H9 (cell line): ENCODE measurements around the gene MED1. TPM values are rescaled to one million over a fixed set of nuclear protein-coding genes. Genes with fewer than 3 reads are reported as not detected.

Experiments used
- DNase-seq: peaks from one replicate; pipeline ENCODE4 v3.0.0-alpha.2; 2017
- H2AFZ ChIP-seq: one replicate; pipeline ENCODE4 v1.6.1; 2013; ENCODE audit warnings: mild to moderate bottlenecking, low read length, control low read depth, moderate library complexity
- H2AK5ac ChIP-seq: 2 replicates; pipeline ENCODE4 v1.6.1; 2013; ENCODE audit warnings: low read length, control low read depth, mixed read lengths; ENCODE audit not compliant: insufficient read length
- H2BK120ac ChIP-seq: one replicate; pipeline ENCODE4 v1.6.1; 2013; ENCODE audit warnings: low read depth, mild to moderate bottlenecking, low read length, control low read depth, inconsistent platforms; ENCODE audit not compliant: poor library complexity, severe bottlenecking
- H2BK12ac ChIP-seq: 2 replicates; pipeline ENCODE4 v1.6.1; 2013; ENCODE audit warnings: low read length, control low read depth, mixed read lengths, low read depth; ENCODE audit not compliant: insufficient read length
- H2BK15ac ChIP-seq: 2 replicates; pipeline ENCODE4 v1.6.1; 2013; ENCODE audit warnings: low read depth, low read length, control low read depth
- H2BK20ac ChIP-seq: one replicate; pipeline ENCODE4 v1.6.1; 2013; ENCODE audit warnings: low read depth, mild to moderate bottlenecking, low read length, control low read depth, inconsistent platforms; ENCODE audit not compliant: poor library complexity, severe bottlenecking
- H2BK5ac ChIP-seq: 2 replicates; pipeline ENCODE4 v1.6.1; 2013; ENCODE audit warnings: low read length, control low read depth, mixed read lengths; ENCODE audit not compliant: insufficient read length
- H3K14ac ChIP-seq: 2 replicates; pipeline ENCODE4 v1.6.1; 2013; ENCODE audit warnings: low read length, control low read depth; ENCODE audit not compliant: insufficient read depth
- H3K18ac ChIP-seq: 2 replicates; pipeline ENCODE4 v1.6.1; 2013; ENCODE audit warnings: low read depth, mild to moderate bottlenecking, mixed read lengths, low read length, control low read depth; ENCODE audit not compliant: insufficient read length
- H3K23ac ChIP-seq: 2 replicates; pipeline ENCODE4 v1.6.1; 2013; ENCODE audit warnings: low read length, control low read depth, mixed read lengths, low read depth; ENCODE audit not compliant: insufficient read length
- H3K23me2 ChIP-seq: 2 replicates; pipeline ENCODE4 v1.6.1; 2013; ENCODE audit warnings: low read depth, mild to moderate bottlenecking, mixed read lengths, low read length, control low read depth; ENCODE audit not compliant: insufficient read length, poor library complexity, severe bottlenecking
- H3K27ac ChIP-seq: 2 replicates; pipeline ENCODE4 v1.5.1; 2013; ENCODE audit warnings: low read length, control low read depth, mixed read lengths, low read depth; ENCODE audit not compliant: insufficient read length
- H3K27me3 ChIP-seq: 2 replicates; pipeline ENCODE4 v1.6.1; 2013; ENCODE audit warnings: low read length, control low read depth, inconsistent platforms; ENCODE audit not compliant: insufficient read depth
- H3K4ac ChIP-seq: 2 replicates; pipeline ENCODE4 v1.6.1; 2013; ENCODE audit warnings: low read depth, mild to moderate bottlenecking, control low read depth, inconsistent platforms, low read length, moderate library complexity
- H3K4me1 ChIP-seq: 2 replicates; pipeline ENCODE4 v1.6.1; 2013; ENCODE audit warnings: low read length, control low read depth, inconsistent platforms; ENCODE audit not compliant: insufficient read depth
- H3K4me2 ChIP-seq: 2 replicates; pipeline ENCODE4 v1.6.1; 2013; ENCODE audit warnings: low read length, control low read depth, mixed read lengths; ENCODE audit not compliant: insufficient read length, insufficient read depth
- H3K56ac ChIP-seq: 2 replicates; pipeline ENCODE4 v1.6.1; 2013; ENCODE audit warnings: low read depth, mild to moderate bottlenecking, mixed read lengths, low read length, control low read depth; ENCODE audit not compliant: insufficient read length
- H3K79me1 ChIP-seq: 2 replicates; pipeline ENCODE4 v1.6.1; 2013; ENCODE audit warnings: low read depth, mild to moderate bottlenecking, moderate library complexity, low read length, control low read depth, inconsistent platforms; ENCODE audit not compliant: insufficient read depth, poor library complexity, severe bottlenecking
- H3K79me2 ChIP-seq: 2 replicates; pipeline ENCODE4 v1.6.1; 2013; ENCODE audit warnings: low read length, control low read depth, inconsistent platforms; ENCODE audit not compliant: insufficient read depth
- H3K9ac ChIP-seq: 2 replicates; pipeline ENCODE4 v1.6.1; 2013; ENCODE audit warnings: low read length, control low read depth, mixed read lengths; ENCODE audit not compliant: insufficient read length; ENCODE audit errors: extremely low read depth
- H3K9me3 ChIP-seq: one replicate; pipeline ENCODE4 v1.6.1; 2013; ENCODE audit warnings: low read depth, low read length, inconsistent platforms; ENCODE audit not compliant: control insufficient read depth
- H3T11ph ChIP-seq: one replicate; pipeline ENCODE4 v1.6.1; 2013; ENCODE audit warnings: mild to moderate bottlenecking, low read length, control low read depth, inconsistent platforms
- H4K20me1 ChIP-seq: one replicate; pipeline ENCODE4 v1.6.1; 2013; ENCODE audit not compliant: control insufficient read depth, insufficient read length, insufficient read depth
- H4K5ac ChIP-seq: 2 replicates; pipeline ENCODE4 v1.6.1; 2013; ENCODE audit warnings: low read depth, mild to moderate bottlenecking, mixed read lengths, low read length, control low read depth; ENCODE audit not compliant: insufficient read length
- H4K8ac ChIP-seq: replicated peaks from 2 replicates; pipeline ENCODE4 v1.6.1; 2013; ENCODE audit warnings: low read length, control low read depth, mixed read lengths, low read depth; ENCODE audit not compliant: insufficient read length
- H4K91ac ChIP-seq: 2 replicates; pipeline ENCODE4 v1.6.1; 2013; ENCODE audit warnings: low read depth, mild to moderate bottlenecking, moderate library complexity, mixed read lengths, low read length, control low read depth; ENCODE audit not compliant: insufficient read length
- H3K27ac Mint-ChIP-seq, 3 experiments: 2 replicates in 2 of 3; 3 replicates in 1 of 3; pipeline ENCODE4 v1.8.0; 2020 to 2021; ENCODE audit warnings: mixed read lengths in 3 of 3, mild to moderate bottlenecking in 1 of 3, moderate library complexity in 1 of 3
- H3K27me3 Mint-ChIP-seq: 2 replicates; pipeline ENCODE4 v1.8.0; 2021; ENCODE audit warnings: low read depth, mild to moderate bottlenecking, moderate library complexity, mixed read lengths
- H3K36me3 Mint-ChIP-seq, 3 experiments: 2 replicates in 2 of 3; 3 replicates in 1 of 3; pipeline ENCODE4 v1.8.0; 2020 to 2021; ENCODE audit warnings: low read depth in 3 of 3, mixed read lengths in 3 of 3; ENCODE audit not compliant: insufficient read depth in 1 of 3
- H3K4me1 Mint-ChIP-seq, 2 experiments: 2 replicates each; pipeline ENCODE4 v1.8.0; 2020; ENCODE audit warnings: mixed read lengths in 2 of 2
- H3K4me3 Mint-ChIP-seq, 2 experiments: 2 replicates in 1 of 2; 3 replicates in 1 of 2; pipeline ENCODE4 v1.8.0; 2020 to 2021; ENCODE audit warnings: mild to moderate bottlenecking in 2 of 2, mixed read lengths in 2 of 2, moderate library complexity in 1 of 2
- H3K9me3 Mint-ChIP-seq, 2 experiments: 2 replicates in 1 of 2; 3 replicates in 1 of 2; pipeline ENCODE4 v1.8.0; 2020; ENCODE audit warnings: mild to moderate bottlenecking in 2 of 2, mixed read lengths in 2 of 2, moderate library complexity in 1 of 2
- WGBS: extraction: QIAGEN DNeasy Blood & Tissue Kit; methylation state at CpG from one replicate; pipeline ENCODE4 v1.1.7; 2013; ENCODE audit warnings: missing lambda C conversion rate, low lambda C conversion rate, mixed read lengths; ENCODE audit not compliant: insufficient read length; ENCODE audit errors: extremely low coverage; 5-methylcytosine and 5-hydroxymethylcytosine counted together
- total RNA-seq: library from RNA; stranded (reverse); gene quantifications from 2 replicates; pipeline ENCODE4 v1.2.1, GENCODE V29; 2021
- TF ChIP-seq, protein P1 (sequence below): fragments of 200-600 bp; sonication (generic); conservative IDR thresholded peaks from 3 replicates; pipeline ENCODE4 v1.8.0; 2021; ENCODE audit warnings: antibody characterized with exemption, mild to moderate bottlenecking

The MED1 gene
- total RNA-seq, 1 experiment from 2014 or later: 59.2 TPM

- Histone ChIP-seq H3K4me1 (no peaks in the 10 kb centered on the region), H2BK15ac (no peak overlapping the region), H2AK5ac (no peak overlapping the region), H3K23ac (no peak overlapping the region), H4K8ac (no peak overlapping the region), H3K27me3 (no peaks in the 10 kb centered on the region), H2BK20ac (no peak overlapping the region), H3K4ac (no peak overlapping the region), H2BK12ac (no peak overlapping the region), H3K18ac (no peak overlapping the region), H3K23me2 (no peaks in the 10 kb centered on the region), H3K79me2 (no peaks in the 10 kb centered on the region), H4K91ac (no peak overlapping the region), H2AFZ (no peak overlapping the region), H3K27ac (no peak overlapping the region), H3K79me1 (no peaks in the 10 kb centered on the region), H4K5ac (no peak overlapping the region), H2BK5ac (no peak overlapping the region), H3K9me3 (no peaks in the 10 kb centered on the region), H2BK120ac (no peak overlapping the region), H3T11ph (no peak overlapping the region), H4K20me1 (no peaks in the 10 kb centered on the region), H3K14ac (no peak overlapping the region), H3K9ac (no peak overlapping the region), H3K56ac (no peak overlapping the region), H3K4me2 (no peak overlapping the region)
- Mint-ChIP-seq H3K27ac (peak overlapping the region in 1 of 3 experiments; percentile 80; a peak in 2 of 7 replicates), H3K36me3 (no peaks in the 10 kb centered on the region), H3K4me3 (no peak overlapping the region), H3K27me3 (no peaks in the 10 kb centered on the region), H3K9me3 (no peaks in the 10 kb centered on the region), H3K4me1 (peaks cover 6 to 7% of the 10 kb centered on the region in 2 experiments; a peak in 3 of 4 replicates)
- TF ChIP-seq, protein P1, sequence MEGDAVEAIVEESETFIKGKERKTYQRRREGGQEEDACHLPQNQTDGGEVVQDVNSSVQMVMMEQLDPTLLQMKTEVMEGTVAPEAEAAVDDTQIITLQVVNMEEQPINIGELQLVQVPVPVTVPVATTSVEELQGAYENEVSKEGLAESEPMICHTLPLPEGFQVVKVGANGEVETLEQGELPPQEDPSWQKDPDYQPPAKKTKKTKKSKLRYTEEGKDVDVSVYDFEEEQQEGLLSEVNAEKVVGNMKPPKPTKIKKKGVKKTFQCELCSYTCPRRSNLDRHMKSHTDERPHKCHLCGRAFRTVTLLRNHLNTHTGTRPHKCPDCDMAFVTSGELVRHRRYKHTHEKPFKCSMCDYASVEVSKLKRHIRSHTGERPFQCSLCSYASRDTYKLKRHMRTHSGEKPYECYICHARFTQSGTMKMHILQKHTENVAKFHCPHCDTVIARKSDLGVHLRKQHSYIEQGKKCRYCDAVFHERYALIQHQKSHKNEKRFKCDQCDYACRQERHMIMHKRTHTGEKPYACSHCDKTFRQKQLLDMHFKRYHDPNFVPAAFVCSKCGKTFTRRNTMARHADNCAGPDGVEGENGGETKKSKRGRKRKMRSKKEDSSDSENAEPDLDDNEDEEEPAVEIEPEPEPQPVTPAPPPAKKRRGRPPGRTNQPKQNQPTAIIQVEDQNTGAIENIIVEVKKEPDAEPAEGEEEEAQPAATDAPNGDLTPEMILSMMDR: no peak
- no peak for DNase-seq
- no CpG with 5 or more reads among the region's 3 CpGs for WGBS
Observed at GRCh38 chr17:39357986-39358385, 93.1 kb downstream of the MED1 start.
